Esophagus mucosa (tissue), 1 donor: Measurements from ENCODE around the gene ZSCAN5B. TPM values are rescaled to one million over a fixed set of nuclear protein-coding genes. Genes with fewer than 3 reads are reported as not detected.

ENCODE experiments used
- ATAC-seq: fragments of 200-7000 bp; cut with Tn5 transposase; one replicate; pipeline ENCODE4 v1.9.1; 2020
- total RNA-seq: library from RNA; stranded (reverse); gene quantifications from one replicate; pipeline ENCODE4 v1.2.4, GENCODE V29; 2023
- donor health status: DM: yes; HTN: yes; CAD: no.

Gene ZSCAN5B
- total RNA-seq, 1 donor from 2014 or later = not detected

GRCh38 chr19:56144376-56144775 lies 53.2 kb downstream of the ZSCAN5B start:
- ATAC-seq = no peak

GRCh38 chr19:56142897-56143434 lies 54.6 kb downstream of the ZSCAN5B start:
- no peak for ATAC-seq

DNA sequence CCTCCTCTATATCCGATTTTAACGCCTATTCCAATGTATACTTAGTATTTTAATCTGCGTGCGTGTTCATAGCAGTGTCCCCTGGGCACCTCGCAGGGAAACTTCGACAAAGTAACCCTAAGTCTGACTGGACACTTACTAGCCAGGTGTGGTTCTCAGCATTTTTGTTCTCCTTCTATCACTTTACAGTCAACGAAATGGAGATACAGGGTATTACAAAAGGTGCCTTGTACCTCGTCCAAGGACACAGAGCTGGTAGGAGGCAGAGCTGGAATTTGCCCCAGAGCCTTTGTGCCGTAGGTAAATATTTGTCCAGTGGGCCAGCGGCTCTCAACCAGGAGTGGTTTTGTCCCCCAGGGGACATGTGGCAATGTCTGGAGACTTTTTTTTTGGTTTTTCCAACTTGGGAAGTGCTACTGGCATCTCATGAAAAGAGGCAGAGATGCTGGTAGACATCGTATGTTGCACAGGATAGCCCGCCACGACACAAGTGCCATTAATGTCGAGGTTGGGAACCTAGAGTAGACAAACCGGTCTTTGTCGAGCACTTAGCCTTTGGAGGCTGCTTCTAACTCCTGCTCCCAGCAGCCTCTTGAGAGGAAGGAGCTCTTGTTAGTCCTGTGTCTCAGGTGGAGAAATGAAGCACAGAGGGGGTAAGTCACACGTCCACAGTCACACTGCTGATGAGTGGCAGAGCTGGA lies 55.3 kb downstream of the ZSCAN5B start:
- ATAC-seq = no peak

DNA sequence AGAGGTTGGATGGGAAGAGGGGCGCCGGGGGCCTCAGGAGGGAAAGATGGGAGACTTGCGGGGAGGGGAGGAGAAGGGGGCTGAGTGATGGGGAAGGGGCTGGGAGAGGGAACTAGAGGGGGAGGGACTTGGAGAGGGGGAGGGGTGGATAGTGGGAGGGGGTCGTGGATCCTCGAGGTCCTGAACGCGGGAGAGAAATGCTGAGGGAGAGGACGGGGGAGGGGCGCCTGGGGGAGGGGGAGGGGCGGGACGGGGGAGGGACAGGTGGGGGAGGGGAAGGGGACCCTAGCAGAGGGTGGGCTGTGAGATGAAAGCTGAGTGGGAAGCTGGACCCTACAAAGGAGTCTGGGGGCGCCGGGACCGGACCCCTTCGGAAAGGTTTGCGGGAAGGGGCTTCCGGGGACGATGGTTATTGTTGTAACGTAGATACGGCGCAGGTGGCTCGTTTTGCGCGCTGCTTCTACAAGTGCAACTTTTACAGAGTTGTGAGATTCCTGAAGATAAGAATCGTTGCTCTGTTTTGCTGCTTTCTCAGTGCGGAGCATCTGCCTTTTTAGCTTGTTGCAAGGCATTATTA lies 56.1 kb downstream of the ZSCAN5B start:
- no peak for ATAC-seq

DNA sequence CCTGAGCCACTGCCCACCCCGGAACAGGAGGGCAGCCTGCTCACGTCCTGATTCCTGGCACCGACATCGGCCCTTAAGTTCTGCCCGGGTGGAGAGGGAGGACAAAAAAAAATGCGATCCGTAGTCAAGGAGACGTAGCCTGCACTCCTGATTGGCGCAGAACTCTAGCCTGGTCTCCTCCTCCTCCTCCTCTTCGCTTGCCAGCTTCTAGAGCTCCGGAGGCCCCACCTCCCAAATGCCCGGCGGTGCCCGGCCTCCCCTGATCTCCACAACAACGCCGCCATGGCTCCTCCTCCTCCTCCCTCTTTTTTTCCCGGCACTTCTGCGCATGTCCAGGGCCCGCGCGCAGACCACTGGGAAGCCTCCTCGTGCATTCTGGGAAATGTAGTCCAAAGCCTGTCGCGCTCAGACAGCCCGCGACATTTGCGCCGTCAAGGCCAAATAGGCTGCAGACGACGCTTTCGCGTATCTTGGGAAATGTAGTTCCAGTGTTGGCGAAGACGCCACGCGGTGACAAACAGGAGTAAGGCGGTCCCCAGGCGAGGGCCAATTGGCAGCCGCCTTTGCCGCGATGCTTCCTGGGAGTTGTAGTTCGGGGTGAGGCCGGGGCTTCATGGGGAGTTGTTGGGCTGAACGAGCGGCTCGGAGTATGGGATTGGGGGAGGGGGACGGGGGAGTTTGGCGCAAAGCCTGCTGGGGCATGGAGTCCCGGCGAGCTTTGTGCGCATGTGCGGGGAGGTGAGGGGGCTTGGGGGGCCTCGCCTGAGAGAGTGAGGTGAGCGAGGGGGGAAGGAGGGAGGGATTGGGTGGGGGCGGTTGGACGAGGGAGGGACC lies 56.8 kb downstream of the ZSCAN5B start, which contains the start of gene ZNF444:
ZNF444 (plus strand) TSS at position 705 of the 834 bp plus-strand sequence. CDS start 5,625 bp downstream, outside the sequence.
- peak; percentile 93 for ATAC-seq

- no peak for ATAC-seq
Observed at GRCh38 chr19:56139847-56140582, 57.6 kb downstream of the ZSCAN5B start.

Other genes with a start within 250 kb of the ZSCAN5B start
- not detected for gene NLRP8, start 250.0 kb downstream of the ZSCAN5B start, total RNA-seq
- gene NLRP5, start 211.0 kb downstream of the ZSCAN5B start, total RNA-seq = not detected
- gene ZNF787, start 76.5 kb downstream of the ZSCAN5B start, total RNA-seq = 24.4 TPM
- gene ZNF444, start 56.5 kb downstream of the ZSCAN5B start, total RNA-seq = 10.4 TPM
- not detected for gene GALP, start 21.8 kb downstream of the ZSCAN5B start, total RNA-seq
- gene ZSCAN5C, start 4.5 kb upstream of the ZSCAN5B start, total RNA-seq = not detected
- gene EDDM13, start 75.0 kb upstream of the ZSCAN5B start, total RNA-seq = 1.4 TPM
- gene ZSCAN5A, start 117.1 kb upstream of the ZSCAN5B start, total RNA-seq = 7.8 TPM
- gene ZNF582, start 195.8 kb upstream of the ZSCAN5B start, total RNA-seq = 0.92 TPM
- 0.48 TPM for gene ZNF583, start 206.5 kb upstream of the ZSCAN5B start, total RNA-seq